Ectodermal cell (in vitro differentiated cells): Measurements from ENCODE around the gene ABHD12.
A peak's percentile ranks its signal among the peaks of the same experiment; 100 is the strongest.
"Not testable (repeated sequence)": the region's sequence is repeated elsewhere in the genome, so short reads cannot be mapped to it uniquely, and the experiment has no call there.

Experiments
- H3K27ac ChIP-seq: 2 replicates; pipeline ENCODE4 v1.7.0; 2013; ENCODE audit warnings: mild to moderate bottlenecking, low read depth, low read length; ENCODE audit not compliant: insufficient read depth, poor library complexity, severe bottlenecking
- H3K27me3 ChIP-seq: 2 replicates; pipeline ENCODE4 v1.7.0; 2013; ENCODE audit warnings: mild to moderate bottlenecking, low read length; ENCODE audit not compliant: insufficient read depth, control insufficient read depth, poor library complexity, severe bottlenecking
- H3K36me3 ChIP-seq: one replicate; pipeline ENCODE4 v1.7.0; 2013; ENCODE audit warnings: low read length; ENCODE audit not compliant: control insufficient read depth, insufficient read depth
- H3K4me1 ChIP-seq: one replicate; pipeline ENCODE4 v1.7.0; 2013; ENCODE audit warnings: low read length; ENCODE audit not compliant: control insufficient read depth, insufficient read depth
- H3K4me3 ChIP-seq: 2 replicates; pipeline ENCODE4 v1.7.0; 2013; ENCODE audit warnings: low read depth, low read length, control low read depth; ENCODE audit not compliant: insufficient read depth
- H3K9me3 ChIP-seq: 2 replicates; pipeline ENCODE4 v1.7.0; 2013; ENCODE audit warnings: mild to moderate bottlenecking, low read length, moderate library complexity; ENCODE audit not compliant: control insufficient read depth
- WGBS, 2 experiments: methylation state at CpG; one replicate each; pipeline ENCODE4 v1.1.7; 2013; ENCODE audit warnings: missing lambda C conversion rate in 2 of 2; 5-methylcytosine and 5-hydroxymethylcytosine counted together

The ABHD12 gene

GRCh38 chr20:25402583-25402982 is 11.9 kb upstream of the ABHD12 start:
- Histone ChIP-seq H3K9me3 (no peaks in the 10 kb centered on the region), H3K36me3 (no peaks in the 10 kb centered on the region), H3K27ac (no peak overlapping the region), H3K4me1 (no peaks in the 10 kb centered on the region), H3K4me3 (no peak overlapping the region), H3K27me3 (no peaks in the 10 kb centered on the region)
- WGBS, 2 experiments: 94 to 95% methylated on average over 7 of the region's 7 CpGs

- not testable (repeated sequence) for H3K4me1 ChIP-seq, H3K27ac ChIP-seq, H3K36me3 ChIP-seq, H3K27me3 ChIP-seq, H3K9me3 ChIP-seq, H3K4me3 ChIP-seq
- 84 to 91% methylated on average over 11 of the region's 11 CpGs for WGBS, 2 experiments
Measured at GRCh38 chr20:25400291-25400732, 9.7 kb upstream of the ABHD12 start.

GRCh38 chr20:25399037-25399430 is 8.4 kb upstream of the ABHD12 start:
- H3K4me3 ChIP-seq: no peak overlapping the region
- H3K27me3 ChIP-seq: no peaks in the 10 kb centered on the region
- WGBS, 2 experiments: 46 to 49% methylated on average over 5 of the region's 5 CpGs
- no peaks in the 10 kb centered on the region for H3K4me1 ChIP-seq
- H3K9me3 ChIP-seq: no peaks in the 10 kb centered on the region
- no peaks in the 10 kb centered on the region for H3K36me3 ChIP-seq
- H3K27ac ChIP-seq: no peak overlapping the region

- no peaks in the 10 kb centered on the region for H3K4me1 ChIP-seq
- H3K9me3 ChIP-seq: no peaks in the 10 kb centered on the region
- no peaks in the 10 kb centered on the region for H3K27me3 ChIP-seq
- no peaks in the 10 kb centered on the region for H3K36me3 ChIP-seq
- 83 to 87% methylated on average over 4 of the region's 4 CpGs for WGBS, 2 experiments
- H3K4me3 ChIP-seq: no peak overlapping the region
- no peak overlapping the region for H3K27ac ChIP-seq
Measured at GRCh38 chr20:25398376-25399036, 7.9 kb upstream of the ABHD12 start.

- Histone ChIP-seq H3K4me1 (no peaks in the 10 kb centered on the region), H3K27me3 (no peaks in the 10 kb centered on the region), H3K27ac (no peak overlapping the region), H3K9me3 (no peaks in the 10 kb centered on the region), H3K36me3 (no peaks in the 10 kb centered on the region), H3K4me3 (no peak overlapping the region)
- WGBS, 2 experiments: 88% methylated on average over 1 of the region's 1 CpG; no CpG with 5 or more reads in 1 of the 2 experiments
Measured at GRCh38 chr20:25397821-25398220, 7.2 kb upstream of the ABHD12 start.

- WGBS, 2 experiments: 93 to 94% methylated on average over 6 of the region's 6 CpGs
- no peaks in the 10 kb centered on the region for H3K9me3 ChIP-seq
Measured at GRCh38 chr20:25397096-25397495, 6.5 kb upstream of the ABHD12 start.

GRCh38 chr20:25394996-25395395 is 4.4 kb upstream of the ABHD12 start:
- Histone ChIP-seq H3K9me3 (no peaks in the 10 kb centered on the region), H3K27ac (no peak overlapping the region), H3K4me1 (no peaks in the 10 kb centered on the region), H3K36me3 (no peaks in the 10 kb centered on the region), H3K27me3 (no peaks in the 10 kb centered on the region), H3K4me3 (no peak overlapping the region)
- 94 to 96% methylated on average over 6 of the region's 6 CpGs for WGBS, 2 experiments

More at GRCh38 chr20:25397096-25397495, 6.5 kb upstream of the ABHD12 start:
- Histone ChIP-seq H3K4me1 (no peaks in the 10 kb centered on the region), H3K4me3 (no peak overlapping the region), H3K36me3 (no peaks in the 10 kb centered on the region), H3K27me3 (no peaks in the 10 kb centered on the region), H3K27ac (no peak overlapping the region)

GRCh38 chr20:25394276-25394675 is 3.6 kb upstream of the ABHD12 start:
- Histone ChIP-seq H3K4me3 (no peak overlapping the region), H3K4me1 (no peaks in the 10 kb centered on the region), H3K27ac (no peak overlapping the region), H3K9me3 (no peaks in the 10 kb centered on the region), H3K27me3 (no peaks in the 10 kb centered on the region), H3K36me3 (no peaks in the 10 kb centered on the region)
- 80 to 81% methylated on average over 5 of the region's 5 CpGs for WGBS, 2 experiments

- 0 to 1% methylated on average over 67 of the region's 67 CpGs for WGBS, 2 experiments
- Histone ChIP-seq H3K4me3 (peak overlapping the region; percentile 88), H3K27ac (peak overlapping the region; percentile 69), H3K4me1 (no peaks in the 10 kb centered on the region), H3K9me3 (no peaks in the 10 kb centered on the region), H3K27me3 (peaks cover 4% of the 10 kb centered on the region), H3K36me3 (no peaks in the 10 kb centered on the region)
Measured at GRCh38 chr20:25389858-25390537, 637 bp downstream of the ABHD12 start.

- H3K27ac ChIP-seq: no peak overlapping the region
- 14 to 15% methylated on average over 19 of the region's 19 CpGs for WGBS, 2 experiments
- no peaks in the 10 kb centered on the region for H3K9me3 ChIP-seq
- H3K27me3 ChIP-seq: peaks cover 4% of the 10 kb centered on the region
- no peaks in the 10 kb centered on the region for H3K36me3 ChIP-seq
- peak overlapping the region; percentile 88 for H3K4me3 ChIP-seq
- no peaks in the 10 kb centered on the region for H3K4me1 ChIP-seq
Measured at GRCh38 chr20:25389401-25389857, 1.2 kb downstream of the ABHD12 start.
